ENCODE results near the gene PNPLA7.
A peak's percentile ranks its signal among the peaks of the same experiment; 100 is the strongest.

PNPLA7 gene

DNA sequence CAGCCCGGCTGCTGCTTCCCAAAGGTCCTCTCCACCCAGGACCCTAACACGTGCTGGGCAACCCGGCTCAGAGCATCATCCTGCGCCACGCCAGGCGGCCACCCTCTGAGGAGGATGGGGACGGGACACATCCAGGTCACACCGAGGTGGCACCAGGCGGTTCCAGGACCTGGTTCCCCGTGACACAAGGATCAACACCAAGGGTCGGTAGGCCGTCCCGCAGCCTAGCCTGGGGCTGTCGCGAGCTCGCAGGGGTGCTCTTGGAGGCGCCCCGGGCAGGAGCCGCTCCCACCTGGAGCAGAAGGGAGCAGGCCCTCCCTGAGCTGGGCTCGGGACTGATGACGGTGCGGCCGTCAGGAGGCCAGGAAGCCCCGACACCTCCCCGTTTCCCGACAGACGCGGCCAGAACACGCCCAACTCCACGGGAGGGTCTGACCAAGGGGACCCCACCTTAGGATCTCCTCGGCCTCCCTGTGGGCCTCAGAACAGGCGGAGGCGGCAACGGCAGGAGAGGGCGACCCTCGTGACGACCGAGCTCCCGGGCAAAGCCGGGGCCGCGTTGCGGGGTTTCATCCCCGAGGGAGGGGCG, 133.5 kb downstream of the PNPLA7 start:
- POLR2A ChIA-PET (ENCODE audit: low non-redundant PET) = no interaction called here
- CTCF ChIA-PET = interaction anchor here (0.6 kb wide), 1 partner anchor 116 kb away, joined by 5 read pairs; no protein-coding TSS in a partner anchor
- no peak for DNase-seq (ENCODE audit: low spot score)
- TF ChIP-seq, protein P1, sequence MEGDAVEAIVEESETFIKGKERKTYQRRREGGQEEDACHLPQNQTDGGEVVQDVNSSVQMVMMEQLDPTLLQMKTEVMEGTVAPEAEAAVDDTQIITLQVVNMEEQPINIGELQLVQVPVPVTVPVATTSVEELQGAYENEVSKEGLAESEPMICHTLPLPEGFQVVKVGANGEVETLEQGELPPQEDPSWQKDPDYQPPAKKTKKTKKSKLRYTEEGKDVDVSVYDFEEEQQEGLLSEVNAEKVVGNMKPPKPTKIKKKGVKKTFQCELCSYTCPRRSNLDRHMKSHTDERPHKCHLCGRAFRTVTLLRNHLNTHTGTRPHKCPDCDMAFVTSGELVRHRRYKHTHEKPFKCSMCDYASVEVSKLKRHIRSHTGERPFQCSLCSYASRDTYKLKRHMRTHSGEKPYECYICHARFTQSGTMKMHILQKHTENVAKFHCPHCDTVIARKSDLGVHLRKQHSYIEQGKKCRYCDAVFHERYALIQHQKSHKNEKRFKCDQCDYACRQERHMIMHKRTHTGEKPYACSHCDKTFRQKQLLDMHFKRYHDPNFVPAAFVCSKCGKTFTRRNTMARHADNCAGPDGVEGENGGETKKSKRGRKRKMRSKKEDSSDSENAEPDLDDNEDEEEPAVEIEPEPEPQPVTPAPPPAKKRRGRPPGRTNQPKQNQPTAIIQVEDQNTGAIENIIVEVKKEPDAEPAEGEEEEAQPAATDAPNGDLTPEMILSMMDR (conservative IDR thresholded peaks at IDR 0.05; ENCODE audit: low read depth) = no peak
- H3K27ac ChIP-seq = peak overlapping the region; percentile 93

GRCh38 chr9:137416006-137416562, 134.1 kb downstream of the PNPLA7 start:
- no peak for DNase-seq (ENCODE audit: low spot score)
- CTCF ChIA-PET = no interaction called here
- POLR2A ChIA-PET (ENCODE audit: low non-redundant PET) = no interaction called here
- peak overlapping the region; percentile 93 for H3K27ac ChIP-seq
- TF ChIP-seq, protein P1 (conservative IDR thresholded peaks at IDR 0.05; ENCODE audit: low read depth) = no peak

DNA sequence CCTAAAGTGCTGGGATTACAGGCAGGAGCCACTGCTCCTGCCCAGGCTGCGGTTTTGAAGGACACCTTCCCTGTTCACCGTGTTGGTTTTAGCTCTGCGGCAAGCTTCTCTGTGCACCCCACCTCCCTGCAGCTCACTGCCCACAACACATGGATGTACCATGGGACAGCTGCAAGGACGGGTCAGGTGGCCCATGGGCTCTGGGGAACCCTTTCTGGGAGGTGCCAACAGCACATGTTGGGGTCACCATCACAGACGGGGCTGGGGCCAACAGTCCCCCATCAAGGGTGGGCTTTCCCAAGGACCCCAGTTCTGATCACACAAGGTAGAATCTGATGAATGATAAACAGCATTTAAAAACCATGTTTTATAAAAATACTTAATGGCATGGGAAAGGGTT, 134.8 kb downstream of the PNPLA7 start:
- DNase-seq (ENCODE audit: low spot score) = no peak
- ChIA-PET POLR2A (ENCODE audit: low non-redundant PET) (no interaction called here), CTCF (interaction anchor here (0.6 kb wide), 1 partner anchor 1911 kb away, joined by 4 read pairs; no protein-coding TSS in a partner anchor)
- peak overlapping the region; percentile 93 for H3K27ac ChIP-seq
- TF ChIP-seq, protein P1 (conservative IDR thresholded peaks at IDR 0.05; ENCODE audit: low read depth) = no peak

DNA sequence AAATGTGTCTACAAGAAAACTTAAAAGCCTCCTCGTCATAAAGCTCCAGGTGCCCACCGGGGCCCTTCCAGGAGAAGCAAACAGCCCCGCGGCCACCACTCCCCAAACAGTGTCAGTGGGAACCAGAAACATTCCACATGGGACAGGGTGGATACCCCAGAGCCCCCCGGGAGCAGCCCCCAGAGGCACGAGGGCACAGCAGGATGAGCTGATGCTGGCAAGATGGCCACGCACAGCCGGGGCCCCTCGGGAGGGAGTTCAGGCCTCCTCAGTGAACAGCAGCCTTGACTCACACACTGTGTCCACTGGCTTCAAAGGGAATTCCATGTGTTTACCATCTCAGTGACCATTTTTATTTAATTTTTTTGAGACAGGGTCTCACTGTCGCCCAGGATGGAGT, 137.8 kb downstream of the PNPLA7 start:
- POLR2A ChIA-PET (ENCODE audit: low non-redundant PET) = interaction anchor here (1.2 to 1.8 kb wide), 2 partner anchors 10 to 111 kb away, joined by 5 read pairs; partner anchors contain the start of genes EXD3, NOXA1 and NRARP
- CTCF ChIA-PET = interaction anchor here (0.7 to 2.3 kb wide), 4 partner anchors 10 to 109 kb away, joined by 4 to 16 read pairs (median 5); partner anchors contain the start of genes EXD3 and NOXA1
- DNase-seq (ENCODE audit: low spot score) = peak; percentile 34
- peak overlapping the region; percentile 93 for H3K27ac ChIP-seq
- TF ChIP-seq, protein P1 (conservative IDR thresholded peaks at IDR 0.05; ENCODE audit: low read depth) = no peak

DNA sequence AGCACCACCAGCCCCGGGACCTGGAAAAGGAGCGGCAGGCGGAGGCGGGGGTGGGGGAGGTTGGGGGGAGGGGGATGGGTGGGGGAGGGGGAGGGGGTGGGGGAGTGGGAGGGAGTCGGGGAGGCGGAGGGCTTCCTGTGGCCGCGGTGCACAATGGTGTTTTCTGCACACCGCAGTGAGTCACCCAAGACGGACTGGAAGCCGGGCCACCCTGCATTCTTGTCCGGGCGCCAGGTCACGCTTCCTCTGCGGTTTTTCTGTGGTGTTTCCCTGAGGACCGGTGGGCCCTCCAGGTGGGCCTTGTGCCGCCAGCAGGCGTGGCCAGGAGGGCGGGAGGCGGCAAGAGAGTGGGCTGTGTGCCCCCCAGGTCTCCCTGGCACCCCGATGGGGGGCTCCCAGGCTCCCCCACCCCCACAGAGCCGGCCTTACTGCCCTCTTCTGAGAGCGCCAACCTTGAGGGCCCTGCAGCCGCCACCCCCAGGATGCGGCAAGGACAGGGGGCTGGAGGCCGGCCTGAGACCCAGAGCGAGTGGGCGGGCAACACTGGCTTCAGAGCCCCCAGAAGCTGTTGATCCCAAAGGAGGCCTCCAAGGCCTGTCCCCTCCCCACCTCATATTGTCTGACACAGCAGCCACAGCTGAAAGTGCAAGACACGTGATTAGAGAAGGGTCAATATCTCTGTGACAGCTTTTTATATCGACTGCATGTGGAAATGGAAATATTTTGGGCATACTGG, 138.4 kb downstream of the PNPLA7 start:
- peak overlapping the region; percentile 93 for H3K27ac ChIP-seq
- peak; percentile 97 for DNase-seq (ENCODE audit: low spot score)
- TF ChIP-seq, protein P1 (conservative IDR thresholded peaks at IDR 0.05; ENCODE audit: low read depth) = no peak
- ChIA-PET POLR2A (ENCODE audit: low non-redundant PET) (interaction anchor here (1.2 kb wide), 1 partner anchor 110 kb away, joined by 5 read pairs; the partner anchor contains the start of gene NRARP), CTCF (interaction anchor here (0.6 to 2.3 kb wide), 4 partner anchors 11 to 108 kb away, joined by 3 to 16 read pairs (median 4); partner anchors contain the start of genes EXD3 and NOXA1)

DNA sequence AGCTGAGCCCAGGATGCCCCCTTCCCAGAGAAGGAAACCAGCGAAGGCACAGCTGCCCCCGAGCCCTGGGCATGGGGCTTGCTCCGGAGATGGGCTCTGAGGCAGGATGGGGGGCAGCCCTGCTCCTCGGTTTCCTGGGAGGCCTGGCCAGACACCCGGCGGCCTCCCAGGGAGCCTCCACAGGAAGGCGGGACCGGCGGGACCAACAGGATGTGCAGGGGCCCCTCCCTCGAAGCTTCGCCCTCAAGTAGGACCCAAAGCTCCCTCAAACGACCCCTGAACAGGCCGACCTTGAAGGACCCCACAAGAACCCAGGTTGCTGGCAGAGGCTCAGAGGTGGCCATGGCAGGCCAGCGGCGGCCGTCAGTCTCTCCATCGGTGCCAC, 138.9 kb downstream of the PNPLA7 start:
- no peak for DNase-seq (ENCODE audit: low spot score)
- POLR2A ChIA-PET (ENCODE audit: low non-redundant PET) = no interaction called here
- H3K27ac ChIP-seq = peak overlapping the region; percentile 93
- CTCF ChIA-PET = interaction anchor here (0.6 to 1.7 kb wide), 3 partner anchors 13 to 75 kb away, joined by 3 to 4 read pairs (median 4); no protein-coding TSS in a partner anchor
- TF ChIP-seq, protein P1 (conservative IDR thresholded peaks at IDR 0.05; ENCODE audit: low read depth) = no peak

Data from RWPE1 (cell line).